NCI-H446 treated with DMSO at 0.1 percent for 48 hours (cell line): ENCODE data around the gene PIK3R1.

Source experiments
- DNase-seq: peaks from one replicate; lab custom pipeline; 2025; lab: John Stamatoyannopoulos, UW

PIK3R1 gene

DNA sequence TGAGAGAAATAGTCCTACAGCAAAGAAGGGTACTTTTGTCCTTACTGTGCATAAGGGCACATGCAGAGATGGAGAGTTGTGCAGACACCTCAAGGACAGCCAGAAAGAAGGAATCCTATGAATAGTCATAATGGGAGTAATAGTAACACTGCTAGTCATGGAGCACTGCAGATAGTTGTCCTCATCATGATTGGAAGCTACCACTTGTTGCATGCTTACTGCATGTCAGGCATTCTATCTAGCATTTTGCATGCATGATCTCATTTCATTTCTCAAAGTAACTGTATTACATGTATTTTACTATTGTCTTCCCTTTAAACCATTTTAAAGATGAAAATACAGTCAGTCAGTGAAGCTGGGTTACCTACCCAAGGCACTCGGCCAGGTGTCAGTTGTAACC is 81.3 kb downstream of the PIK3R1 start:
- no peak for DNase-seq

DNA sequence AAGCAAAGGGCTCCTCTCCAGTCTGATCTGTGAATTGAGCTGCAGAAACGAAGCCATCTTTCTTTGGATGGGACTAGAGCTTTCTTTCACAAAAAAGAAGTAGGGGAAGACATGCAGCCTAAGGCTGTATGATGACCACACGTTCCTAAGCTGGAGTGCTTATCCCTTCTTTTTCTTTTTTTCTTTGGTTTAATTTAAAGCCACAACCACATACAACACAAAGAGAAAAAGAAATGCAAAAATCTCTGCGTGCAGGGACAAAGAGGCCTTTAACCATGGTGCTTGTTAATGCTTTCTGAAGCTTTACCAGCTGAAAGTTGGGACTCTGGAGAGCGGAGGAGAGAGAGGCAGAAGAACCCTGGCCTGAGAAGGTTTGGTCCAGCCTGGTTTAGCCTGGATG is 82.1 kb downstream of the PIK3R1 start:
- no peak for DNase-seq

DNA sequence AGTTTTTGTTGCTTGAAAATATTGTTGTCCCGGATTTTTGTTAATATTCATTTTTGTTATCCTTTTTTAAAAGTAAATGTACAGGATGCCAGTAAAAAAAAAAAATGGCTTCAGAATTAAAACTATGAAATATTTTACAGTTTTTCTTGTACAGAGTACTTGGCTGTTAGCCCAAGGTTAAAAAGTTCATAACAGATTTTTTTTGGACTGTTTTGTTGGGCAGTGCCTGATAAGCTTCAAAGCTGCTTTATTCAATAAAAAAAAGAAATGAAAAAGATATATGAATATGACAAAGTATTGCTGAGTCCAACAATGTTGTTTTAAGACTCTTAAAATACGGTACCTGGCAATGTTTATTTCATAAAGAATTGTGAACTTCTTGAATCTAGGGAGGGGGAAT is 82.9 kb downstream of the PIK3R1 start:
- DNase-seq = no peak

DNA sequence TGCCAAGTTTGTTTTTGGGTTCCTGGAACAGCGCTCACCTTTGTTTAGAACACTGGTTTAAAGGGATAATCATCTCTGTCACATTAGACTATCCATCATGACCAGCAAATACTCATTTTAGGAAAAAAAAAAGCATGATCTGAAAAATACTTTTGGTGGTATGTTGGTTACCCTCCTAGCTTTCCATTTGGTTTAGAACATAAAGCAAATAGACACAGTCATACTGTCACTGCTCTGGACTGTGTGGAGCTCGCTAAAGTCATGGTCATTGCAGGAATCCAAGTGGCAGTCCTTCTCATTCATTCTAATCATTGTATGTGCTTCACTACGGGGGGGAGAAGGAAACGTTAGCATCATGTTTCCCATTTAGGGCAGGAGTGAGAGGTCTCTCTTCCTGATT is 83.5 kb downstream of the PIK3R1 start:
- no peak for DNase-seq

DNA sequence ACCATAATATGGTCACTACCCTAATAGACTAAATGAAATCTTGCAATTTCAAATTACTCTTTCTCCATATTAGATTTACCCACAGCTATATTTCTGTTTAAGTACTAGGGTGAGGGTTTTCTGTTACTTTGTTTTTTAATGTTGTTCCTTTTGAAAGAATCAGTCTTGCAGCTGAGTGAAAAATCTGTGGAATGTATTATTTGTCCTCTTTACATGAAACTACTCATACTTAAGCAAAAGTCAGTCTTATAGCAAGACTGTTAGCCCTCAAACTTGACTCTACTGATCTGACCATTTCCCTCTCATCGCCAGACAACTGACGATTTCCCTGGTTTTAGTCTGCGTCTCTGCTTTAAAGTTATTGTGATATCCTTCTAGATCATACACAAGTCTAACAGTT is 84.0 kb downstream of the PIK3R1 start:
- no peak for DNase-seq

DNA sequence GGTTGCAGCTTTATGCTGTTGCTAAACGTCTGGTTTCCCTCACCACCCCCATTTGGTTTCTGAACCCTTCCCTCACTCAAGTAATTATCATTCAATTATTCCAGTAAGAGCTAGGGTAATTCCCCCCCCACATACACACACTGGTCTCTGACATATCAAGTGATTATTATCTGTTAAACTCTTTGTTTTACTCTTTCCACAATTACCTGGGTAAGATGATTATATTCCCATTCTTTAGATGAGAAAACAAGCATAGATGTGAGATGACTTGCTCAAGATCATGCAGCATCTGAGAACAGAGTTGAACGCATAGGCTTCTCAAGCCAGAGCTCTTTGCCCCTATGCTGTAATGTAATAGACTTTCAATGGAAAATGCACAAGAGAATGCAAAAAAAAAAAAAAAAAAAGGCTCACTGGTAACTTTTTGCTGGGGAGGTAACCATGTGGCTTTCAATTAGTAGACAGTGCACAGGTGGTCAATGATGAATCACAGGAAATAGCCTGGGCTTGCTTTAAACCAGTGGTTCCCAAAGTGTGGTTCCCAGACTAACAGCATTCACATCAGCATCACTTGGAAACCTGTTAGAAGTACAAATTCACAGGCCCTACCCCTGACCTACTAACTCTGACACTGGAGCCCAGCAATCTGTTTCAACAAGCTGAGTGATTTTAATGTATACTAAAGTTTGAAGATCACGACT is 87.6 kb downstream of the PIK3R1 start:
- DNase-seq = no peak

DNA sequence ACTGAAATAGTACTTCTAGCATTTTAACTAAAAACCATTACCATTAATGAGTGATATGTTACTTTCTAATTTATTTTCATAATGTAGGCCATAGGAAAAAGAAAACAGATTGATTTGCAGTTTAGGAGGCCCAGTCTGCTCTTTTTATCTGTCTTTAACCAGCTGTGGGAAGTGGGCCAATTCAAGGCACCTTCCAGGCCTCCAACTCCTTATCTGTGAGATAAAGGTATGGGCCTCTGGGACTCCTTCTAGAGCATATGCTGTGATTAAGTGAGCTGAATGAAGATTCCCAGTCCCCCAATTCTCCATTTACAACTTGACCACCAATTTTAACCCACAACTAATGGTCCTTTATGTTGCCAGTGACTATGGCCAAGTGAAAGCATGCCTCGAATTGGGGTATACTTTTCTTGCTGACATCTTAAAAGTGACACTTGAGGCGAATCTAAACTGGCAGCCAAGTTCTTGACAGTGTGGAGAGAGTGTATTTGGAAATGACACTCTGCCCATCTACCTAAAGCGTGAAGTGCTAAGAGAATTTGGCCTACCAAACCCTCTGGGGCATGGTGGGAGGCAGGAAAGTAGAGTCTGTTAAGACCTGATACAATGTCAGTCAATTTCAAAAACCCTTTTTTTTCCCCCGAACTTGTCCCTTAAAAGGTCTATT is 88.3 kb downstream of the PIK3R1 start:
- no peak for DNase-seq

DNA sequence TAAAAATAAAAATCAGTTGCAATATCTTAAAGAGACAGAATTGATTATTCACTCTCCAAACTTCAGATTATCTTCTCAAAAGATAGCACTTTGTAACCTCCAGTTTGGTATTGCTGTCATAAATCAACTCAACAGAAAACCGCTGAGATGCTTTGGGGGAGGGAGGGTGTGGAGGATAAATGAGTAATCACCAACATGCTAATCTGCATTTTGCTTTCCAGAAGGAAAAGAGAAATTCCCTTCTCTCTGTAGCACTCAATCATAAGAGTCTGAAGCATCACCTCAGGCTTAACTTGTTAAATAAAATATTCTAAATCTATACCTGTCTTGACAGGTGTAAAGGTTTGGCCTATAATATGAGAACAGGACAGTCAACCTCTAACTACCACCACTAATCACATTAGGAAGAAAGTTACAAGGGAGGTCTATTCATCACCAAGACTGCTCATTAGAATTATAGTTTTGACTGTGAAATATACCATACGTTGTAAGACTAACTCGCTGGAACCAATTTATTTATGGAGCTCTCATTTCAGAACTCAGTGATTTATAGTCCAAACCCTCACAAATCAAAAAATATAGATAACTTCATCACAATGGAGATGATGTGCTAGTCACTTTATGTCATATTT is 89.0 kb downstream of the PIK3R1 start:
- no peak for DNase-seq

DNA sequence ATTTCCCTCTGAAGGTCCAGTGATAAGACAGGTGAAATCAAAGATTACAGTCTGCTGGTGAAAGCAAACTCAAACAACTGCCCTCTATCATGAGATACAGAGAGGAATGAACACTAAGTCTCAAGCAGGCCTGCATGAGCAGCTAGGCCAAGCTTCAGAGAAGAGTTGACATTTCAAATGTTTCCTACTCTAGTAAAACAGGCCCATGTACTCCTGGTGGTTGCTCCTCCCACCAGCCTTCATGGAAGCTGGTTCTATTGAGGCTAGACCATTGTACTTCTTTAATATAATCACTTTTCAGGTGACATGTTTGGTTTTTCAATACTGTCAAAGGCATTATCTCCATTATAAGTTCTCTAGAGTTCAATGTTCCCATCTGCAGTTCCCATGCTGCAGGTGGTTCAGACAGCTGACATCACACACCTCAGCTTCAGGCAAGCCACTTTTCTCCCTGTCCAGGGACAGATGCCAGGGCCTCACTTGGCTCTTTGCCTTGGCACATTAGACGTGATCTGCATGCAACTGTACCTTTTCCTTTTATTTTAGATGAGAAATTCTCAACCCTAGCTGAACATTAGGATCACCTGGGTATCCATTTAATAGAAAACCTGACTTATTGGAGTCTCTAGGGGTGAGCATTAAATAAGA is 89.8 kb downstream of the PIK3R1 start:
- no peak for DNase-seq

DNA sequence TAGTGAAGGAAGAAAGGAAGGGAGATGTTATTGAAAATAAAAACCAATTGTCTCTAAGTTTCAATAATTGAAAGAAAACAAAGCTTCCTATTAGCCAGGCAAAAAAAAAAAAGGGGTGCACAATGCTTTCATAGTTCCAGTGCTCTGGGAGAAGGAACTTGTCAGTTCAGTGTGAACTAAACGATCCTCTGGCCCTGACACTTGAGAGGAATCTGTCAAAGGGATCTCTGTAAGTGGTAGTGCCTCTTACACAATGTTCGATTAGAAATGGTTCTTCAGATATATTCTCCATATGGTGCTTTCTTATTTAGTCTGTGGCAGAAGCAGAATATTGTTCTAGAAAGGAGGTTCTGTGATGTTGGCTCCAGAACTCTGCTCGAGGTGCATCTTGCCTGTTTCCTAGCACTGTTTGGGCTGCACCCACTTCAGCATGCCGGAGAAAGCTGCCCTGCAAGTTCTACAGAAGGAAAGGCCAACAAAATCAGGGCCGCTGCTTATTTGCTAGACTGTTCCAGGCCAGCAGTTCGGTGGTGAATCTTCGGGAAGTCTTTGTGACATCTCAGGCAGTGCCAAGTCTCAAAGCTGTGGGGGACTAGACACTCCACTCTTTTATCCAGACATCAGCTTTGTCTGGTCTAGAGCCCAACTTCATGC is 90.9 kb downstream of the PIK3R1 start:
- no peak for DNase-seq

DNA sequence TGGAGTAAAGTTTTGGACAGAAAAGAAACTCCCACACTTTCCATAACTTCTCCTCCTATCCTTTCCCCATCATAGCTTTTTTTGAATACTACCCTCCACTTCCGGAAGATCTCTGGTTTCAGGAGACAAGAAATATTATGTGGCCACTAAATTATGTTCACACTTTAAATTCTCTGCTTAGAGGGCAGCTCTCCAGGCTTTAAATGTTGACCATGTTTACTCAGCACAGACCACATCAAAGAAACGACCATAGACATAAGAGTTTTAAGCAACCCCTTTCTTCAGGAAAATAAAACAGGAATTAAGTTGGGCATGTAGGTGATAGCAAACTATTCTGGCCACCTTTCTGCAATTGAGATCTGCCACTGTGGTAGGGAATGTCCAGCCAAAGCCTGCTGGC is 97.8 kb downstream of the PIK3R1 start:
- no peak for DNase-seq

DNA sequence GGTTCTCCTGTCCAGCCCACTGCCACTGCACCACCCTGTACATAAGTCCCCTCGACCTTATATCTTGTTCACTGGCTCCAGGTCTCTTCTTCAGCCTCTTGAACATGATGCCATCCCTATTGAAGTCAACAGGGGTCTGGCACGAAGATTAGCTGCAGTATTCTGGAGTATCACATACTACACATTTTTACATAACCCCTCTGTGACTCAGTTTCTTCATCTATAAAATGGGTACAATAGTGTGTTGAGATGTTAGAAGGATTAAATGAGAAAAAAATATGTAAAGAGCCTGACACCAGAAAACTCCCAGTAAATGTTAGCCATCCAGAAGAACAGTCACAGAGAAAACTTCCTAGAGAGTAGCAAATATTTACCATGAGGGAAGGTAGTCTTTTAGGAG is 98.9 kb downstream of the PIK3R1 start:
- DNase-seq = no peak

DNA sequence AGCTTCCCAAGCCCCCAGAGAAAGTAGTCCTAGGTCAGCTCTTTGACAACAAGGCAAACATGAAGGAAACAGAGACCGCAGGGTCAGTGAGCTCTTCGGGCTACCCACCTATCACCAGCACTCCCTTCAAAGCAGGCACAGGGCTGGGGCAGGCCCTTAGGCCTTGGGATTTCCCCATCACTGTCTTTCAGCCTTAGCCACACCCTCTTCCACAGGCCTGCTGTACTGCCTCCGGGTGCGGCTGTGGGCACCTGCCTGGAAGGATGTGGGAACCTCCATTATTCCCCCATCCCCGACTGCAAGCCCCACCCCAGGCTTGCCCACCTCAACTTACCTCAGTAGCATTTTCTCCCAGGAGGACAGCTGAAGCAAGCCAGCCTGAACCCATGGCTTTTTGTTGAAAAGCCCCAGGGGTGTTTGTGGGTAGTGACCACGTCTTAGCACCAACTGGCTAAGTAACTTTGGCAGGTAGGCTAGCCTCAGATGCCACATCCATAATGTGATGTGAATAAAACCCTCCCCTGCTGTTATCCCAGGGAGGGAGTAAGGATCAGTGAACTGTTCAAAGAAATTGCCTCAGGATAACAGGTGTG is 100.2 kb downstream of the PIK3R1 start:
- no peak for DNase-seq

DNA sequence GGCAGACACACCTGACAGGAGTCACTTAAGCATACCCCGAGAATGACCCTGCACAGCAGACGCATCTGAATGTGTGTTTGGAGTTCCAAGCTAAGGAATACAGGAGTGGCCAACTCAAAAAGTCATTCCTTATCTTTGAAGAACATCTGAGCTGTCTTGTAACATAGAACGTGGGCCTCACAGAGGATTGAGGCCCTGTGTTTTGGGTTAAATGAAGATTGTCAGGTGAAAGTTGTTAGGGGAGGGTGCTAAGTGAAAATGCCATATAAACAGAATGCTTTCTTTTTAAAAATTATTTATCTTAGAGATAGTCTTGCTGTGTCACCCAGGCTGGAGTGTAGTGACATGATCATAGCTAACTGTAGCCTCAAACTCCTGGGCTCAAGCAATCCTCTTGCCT is 100.9 kb downstream of the PIK3R1 start:
- DNase-seq = no peak

DNA sequence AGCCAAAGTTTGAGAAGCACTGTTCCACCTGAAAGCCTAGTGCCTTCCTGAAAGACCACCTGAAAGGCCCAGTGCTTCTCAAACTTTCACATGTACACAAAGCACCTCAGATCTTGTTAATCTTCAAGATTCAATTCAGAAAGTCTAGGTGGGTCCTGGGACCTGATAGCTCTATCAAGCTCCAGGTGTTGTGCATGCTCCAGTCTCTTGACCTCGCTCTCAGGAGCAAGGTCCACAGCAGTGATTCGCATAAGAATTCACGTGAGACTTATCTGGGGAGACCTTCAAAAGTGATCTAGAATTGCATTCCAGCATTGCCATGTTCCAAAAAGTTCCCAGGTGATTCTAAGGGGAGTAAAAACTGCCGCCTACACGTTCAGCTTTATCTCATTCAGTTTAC is 102.1 kb downstream of the PIK3R1 start:
- no peak for DNase-seq

DNA sequence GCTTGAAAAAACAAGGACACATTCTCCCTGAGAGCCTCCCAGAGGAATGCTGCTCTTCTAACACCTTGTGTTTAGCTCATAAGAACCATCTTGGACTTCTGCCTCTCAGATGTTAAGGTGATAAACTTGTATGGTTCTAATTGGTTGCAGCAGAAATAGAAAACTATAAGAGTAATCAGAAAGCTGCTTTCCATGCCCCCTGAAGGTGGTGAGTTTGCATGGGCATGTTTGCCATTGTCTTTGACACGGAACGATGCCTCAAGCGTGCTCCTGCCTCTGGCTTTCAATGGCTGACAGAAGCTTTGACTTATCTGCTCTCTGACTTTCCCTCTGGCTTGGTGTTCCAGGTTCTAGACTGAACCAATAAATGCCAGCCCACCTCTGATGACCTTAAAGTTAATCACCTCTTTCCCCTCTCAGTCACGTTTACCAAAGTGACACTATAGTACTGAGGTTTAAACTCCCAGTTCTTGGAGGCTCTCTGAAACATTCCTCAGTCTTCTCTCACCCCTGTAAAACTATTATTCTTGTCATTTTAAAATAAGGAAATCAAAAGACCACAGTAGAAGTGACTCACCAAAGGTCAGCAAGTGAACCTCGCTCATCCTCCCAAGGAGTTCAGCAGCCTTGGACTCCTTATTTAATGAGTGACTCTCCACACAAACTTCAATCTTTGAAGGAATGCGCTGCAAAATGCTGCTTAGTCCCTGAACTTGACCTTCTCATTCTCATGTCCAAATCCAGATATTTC is 103.6 kb downstream of the PIK3R1 start:
- no peak for DNase-seq

DNA sequence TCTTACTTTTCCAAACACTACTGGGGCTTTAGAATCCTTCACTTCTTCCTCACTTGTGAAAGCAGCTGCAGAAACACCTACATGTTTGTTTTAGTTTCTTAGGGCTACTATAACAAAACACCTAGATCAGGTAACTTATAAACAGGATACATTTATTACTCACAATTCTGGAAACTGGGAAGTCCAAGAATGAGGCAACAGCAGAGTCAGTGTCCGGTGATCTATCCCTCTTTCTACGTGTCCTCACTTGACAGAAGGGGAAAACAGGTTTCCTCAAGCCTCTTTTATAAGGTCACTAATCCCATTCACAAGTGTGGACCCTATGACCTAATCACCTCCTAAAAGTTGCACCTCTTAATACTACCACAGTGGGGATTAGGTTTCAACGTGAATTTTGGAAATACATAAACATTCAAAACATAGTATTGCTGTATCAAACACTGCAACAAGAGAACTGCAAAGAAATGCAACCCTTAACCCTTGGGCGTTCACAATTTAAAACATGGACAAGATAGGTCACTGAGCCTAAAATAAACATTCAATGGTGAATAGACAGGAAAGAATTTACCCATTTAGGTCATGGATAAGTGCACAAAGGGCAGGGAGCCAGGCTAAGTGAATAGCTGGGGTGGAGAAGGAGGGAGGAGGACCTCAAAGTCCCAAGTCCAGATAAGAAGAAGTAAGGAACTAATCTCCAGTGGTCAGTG is 104.3 kb downstream of the PIK3R1 start:
- no peak for DNase-seq

DNA sequence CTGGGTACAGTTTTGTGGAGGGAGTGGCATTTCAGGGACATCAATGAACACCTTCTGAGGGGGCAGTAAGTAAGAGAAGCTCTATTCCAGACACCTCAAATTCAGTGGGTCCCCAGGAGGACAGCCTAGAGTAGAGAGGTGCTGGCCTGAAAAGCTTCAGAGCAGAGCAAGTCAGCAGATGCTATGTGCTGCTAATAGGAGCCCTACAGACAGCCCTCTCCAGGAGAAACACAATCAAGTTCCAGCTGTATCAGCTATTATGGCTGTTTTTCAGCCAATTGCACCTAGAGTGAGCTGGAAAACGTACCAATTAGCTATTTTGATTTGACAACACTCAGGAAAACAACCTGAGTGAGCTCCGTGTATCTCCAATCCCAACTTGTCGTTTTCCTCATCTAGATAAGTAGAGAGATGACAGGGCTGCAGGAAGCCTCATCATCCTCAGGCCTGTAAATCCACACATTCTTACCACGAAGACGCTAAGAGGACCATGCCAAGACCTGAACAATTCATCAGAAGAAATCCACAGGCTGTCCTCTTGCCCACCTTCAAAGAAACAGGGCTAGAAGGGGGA is 104.9 kb downstream of the PIK3R1 start:
- DNase-seq = no peak

DNA sequence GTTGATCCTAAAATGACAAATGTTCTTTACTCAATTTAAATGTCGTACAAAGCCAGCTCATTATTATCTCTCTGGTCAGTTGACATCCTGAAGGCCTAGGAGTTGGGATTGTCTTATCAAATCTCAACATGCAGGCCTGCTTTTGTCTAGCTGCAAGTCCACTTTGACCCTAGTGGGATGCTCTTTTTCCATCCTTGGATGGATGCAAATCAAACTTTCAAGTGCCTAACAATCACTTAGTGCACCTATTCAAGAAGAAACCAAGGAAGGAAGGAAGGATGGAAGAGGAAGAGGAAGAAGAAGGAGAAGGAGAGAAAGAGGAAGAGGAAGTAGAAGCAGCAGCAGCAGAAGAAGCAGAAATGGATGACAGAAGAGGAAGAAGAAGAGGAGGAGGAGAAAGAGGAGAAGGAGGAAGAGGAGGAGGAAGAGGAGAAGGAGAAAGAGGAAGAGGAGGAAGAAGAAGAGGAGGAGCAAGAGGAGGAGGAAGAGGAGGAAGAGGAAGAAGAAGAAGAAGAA is 109.6 kb downstream of the PIK3R1 start:
- no peak for DNase-seq
